Large intestine (tissue), 3 donors: ENCODE data around the gene PKNOX1. TPM values are rescaled to one million over a fixed set of nuclear protein-coding genes. Genes with fewer than 3 reads are reported as not detected.
A peak's percentile ranks its signal among the peaks of the same experiment; 100 is the strongest.
"Not testable (repeated sequence)": the region's sequence is repeated elsewhere in the genome, so short reads cannot be mapped to it uniquely, and the experiment has no call there.

Experiments
- DNase-seq, 2 donors: peaks; one replicate each; pipeline versions ENCODE4 v3.0.0 to v3.0.0-alpha.2; 2013
- H3K27ac ChIP-seq: one replicate; pipeline ENCODE4 v1.5.1; 2013; ENCODE audit warnings: low read length
- H3K27me3 ChIP-seq: 2 replicates; pipeline ENCODE4 v1.6.1; 2013; ENCODE audit warnings: low read length; ENCODE audit not compliant: control insufficient read depth, insufficient read depth
- H3K36me3 ChIP-seq: 2 replicates; pipeline ENCODE4 v1.6.1; 2013; ENCODE audit warnings: low read length; ENCODE audit not compliant: control insufficient read depth, insufficient read depth
- H3K4me1 ChIP-seq: one replicate; pipeline ENCODE4 v1.6.1; 2013; ENCODE audit warnings: low read length; ENCODE audit not compliant: control insufficient read depth, insufficient read depth
- H3K4me3 ChIP-seq: one replicate; pipeline ENCODE4 v1.5.1; 2013; ENCODE audit warnings: low read length
- H3K9me3 ChIP-seq: one replicate; pipeline ENCODE4 v1.6.1; 2013; ENCODE audit warnings: mild to moderate bottlenecking, low read depth, low read length, moderate library complexity; ENCODE audit not compliant: control insufficient read depth
- WGBS: methylation state at CpG from one replicate; pipeline ENCODE4 v1.1.5; 2013; ENCODE audit warnings: low lambda C conversion rate; ENCODE audit not compliant: insufficient coverage; 5-methylcytosine and 5-hydroxymethylcytosine counted together
- polyA plus RNA-seq: library from polyadenylated mRNA; unstranded; fragments of 120-200 nt; gene quantifications from one replicate; pipeline ENCODE4 v1.2.1, GENCODE V29; 2013

Gene PKNOX1
- polyA plus RNA-seq, 1 donor: 12.0 TPM

- Histone ChIP-seq H3K4me1 (no peaks in the 10 kb centered on the region), H3K27ac (no peak overlapping the region), H3K9me3 (no peaks in the 10 kb centered on the region), H3K4me3 (no peak overlapping the region), H3K27me3 (no peaks in the 10 kb centered on the region), H3K36me3 (no peaks in the 10 kb centered on the region)
- 100% methylated on average over 1 of the region's 7 CpGs for WGBS
- no peak for DNase-seq
Observed at GRCh38 chr21:42986125-42986783, 11.9 kb downstream of the PKNOX1 start.

- Histone ChIP-seq H3K27ac (no peak overlapping the region), H3K9me3 (no peaks in the 10 kb centered on the region), H3K4me3 (no peak overlapping the region), H3K36me3 (no peaks in the 10 kb centered on the region), H3K4me1 (peaks cover 4% of the 10 kb centered on the region), H3K27me3 (no peaks in the 10 kb centered on the region)
- no peak for DNase-seq
- WGBS: no CpG with 5 or more reads among the region's 12 CpGs
Observed at GRCh38 chr21:42988236-42988965, 14.0 kb downstream of the PKNOX1 start.

GRCh38 chr21:42989370-42989769 is 15.0 kb downstream of the PKNOX1 start:
- not testable (repeated sequence) for H3K27me3 ChIP-seq, H3K4me3 ChIP-seq, H3K27ac ChIP-seq, H3K36me3 ChIP-seq, H3K4me1 ChIP-seq, H3K9me3 ChIP-seq, DNase-seq
- WGBS: no CpG with 5 or more reads among the region's 9 CpGs

GRCh38 chr21:42989816-42990650 is 15.7 kb downstream of the PKNOX1 start:
- Histone ChIP-seq H3K36me3 (no peaks in the 10 kb centered on the region), H3K4me3 (no peak overlapping the region), H3K9me3 (no peaks in the 10 kb centered on the region), H3K4me1 (peaks cover 4% of the 10 kb centered on the region), H3K27me3 (no peaks in the 10 kb centered on the region), H3K27ac (no peak overlapping the region)
- no peak for DNase-seq
- 60% methylated on average over 1 of the region's 10 CpGs for WGBS

GRCh38 chr21:42991992-42992740 is 17.8 kb downstream of the PKNOX1 start:
- Histone ChIP-seq H3K4me1 (peaks cover 4% of the 10 kb centered on the region), H3K9me3 (no peaks in the 10 kb centered on the region), H3K27me3 (no peaks in the 10 kb centered on the region), H3K36me3 (no peaks in the 10 kb centered on the region), H3K27ac (peak overlapping the region; percentile 0), H3K4me3 (no peak overlapping the region)
- peak; percentile 33 to 56 for DNase-seq
- 60% methylated on average over 1 of the region's 16 CpGs for WGBS

- no peaks in the 10 kb centered on the region for H3K27me3 ChIP-seq
- 100% methylated on average over 1 of the region's 16 CpGs for WGBS
- peaks cover 3% of the 10 kb centered on the region for H3K9me3 ChIP-seq
- H3K36me3 ChIP-seq: no peaks in the 10 kb centered on the region
- H3K4me3 ChIP-seq: no peak overlapping the region
- peaks cover 4% of the 10 kb centered on the region for H3K4me1 ChIP-seq
- DNase-seq: no peak
- H3K27ac ChIP-seq: no peak overlapping the region
Observed at GRCh38 chr21:42993051-42993712, 18.8 kb downstream of the PKNOX1 start.

- WGBS: 100% methylated on average over 1 of the region's 8 CpGs
- H3K4me3 ChIP-seq: no peak overlapping the region
- peaks cover 7% of the 10 kb centered on the region for H3K9me3 ChIP-seq
- no peaks in the 10 kb centered on the region for H3K36me3 ChIP-seq
- peaks cover 4% of the 10 kb centered on the region for H3K4me1 ChIP-seq
- H3K27ac ChIP-seq: no peak overlapping the region
- H3K27me3 ChIP-seq: no peaks in the 10 kb centered on the region
- no peak for DNase-seq
Observed at GRCh38 chr21:42997053-42997452, 22.7 kb downstream of the PKNOX1 start.

- not testable (repeated sequence) for H3K9me3 ChIP-seq, H3K27ac ChIP-seq, H3K4me3 ChIP-seq, H3K36me3 ChIP-seq, H3K4me1 ChIP-seq, H3K27me3 ChIP-seq, DNase-seq
- no CpG with 5 or more reads among the region's 1 CpG for WGBS
Observed at GRCh38 chr21:42997983-42998382, 23.6 kb downstream of the PKNOX1 start.

- not testable (repeated sequence) for H3K4me1 ChIP-seq, H3K9me3 ChIP-seq, H3K4me3 ChIP-seq, H3K27ac ChIP-seq, H3K36me3 ChIP-seq, H3K27me3 ChIP-seq, DNase-seq
- no CpG with 5 or more reads among the region's 2 CpGs for WGBS
Observed at GRCh38 chr21:42999152-42999551, 24.8 kb downstream of the PKNOX1 start.
